ENCODE data around the gene SLC25A29.

The SLC25A29 gene

DNA sequence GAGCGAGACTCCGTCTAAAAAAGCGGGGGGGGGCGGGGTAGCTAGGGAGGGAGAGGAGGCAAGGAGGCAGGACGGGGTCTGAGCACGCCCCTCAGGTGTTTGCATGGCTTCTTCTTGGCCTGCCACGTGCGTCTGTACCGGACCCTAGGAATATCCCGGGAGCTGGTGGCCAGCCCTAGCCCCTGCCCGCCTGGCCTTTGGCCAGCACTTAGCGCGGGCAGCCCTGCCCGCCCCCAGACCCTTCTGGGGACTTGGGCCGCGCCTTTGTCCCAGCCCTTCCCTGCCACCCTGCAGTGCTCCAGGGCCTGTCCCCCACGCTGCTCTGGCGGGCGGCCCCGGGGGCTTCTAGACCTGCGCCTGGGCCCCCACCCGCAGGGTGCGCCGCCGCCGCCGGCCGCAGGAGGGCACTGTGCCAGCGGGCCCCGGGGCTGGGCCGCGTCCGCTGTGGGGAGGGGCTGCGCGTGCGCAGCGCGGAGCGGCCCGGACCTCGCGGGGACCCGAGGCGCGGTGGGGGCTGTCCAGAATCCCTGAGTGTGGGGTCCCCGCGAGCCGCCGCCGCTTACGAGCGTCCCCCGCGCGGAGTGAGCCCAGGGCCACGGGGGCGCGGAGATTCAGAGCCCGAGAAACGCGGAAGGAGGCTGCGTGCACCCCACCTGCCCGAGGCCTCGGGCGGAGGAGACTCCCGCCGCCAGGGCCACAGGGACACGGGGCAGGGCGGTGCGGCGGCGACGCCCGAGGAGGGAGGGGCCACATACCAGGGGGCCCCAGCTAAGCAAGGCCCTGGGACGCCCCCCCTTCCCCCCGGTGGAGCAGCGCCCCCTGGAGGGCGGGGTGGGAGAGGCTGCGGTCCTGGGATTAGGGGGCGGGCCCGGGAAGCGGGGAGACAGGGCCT is 21.0 kb downstream of the SLC25A29 start:
- no peak for TF ChIP-seq GATA3 (IDR thresholded peaks at IDR 0.05; ENCODE audit: low read depth, low read length)
- TF ChIP-seq GATA2 (IDR thresholded peaks at IDR 0.05; ENCODE audit: low read depth, low read length): no peak

DNA sequence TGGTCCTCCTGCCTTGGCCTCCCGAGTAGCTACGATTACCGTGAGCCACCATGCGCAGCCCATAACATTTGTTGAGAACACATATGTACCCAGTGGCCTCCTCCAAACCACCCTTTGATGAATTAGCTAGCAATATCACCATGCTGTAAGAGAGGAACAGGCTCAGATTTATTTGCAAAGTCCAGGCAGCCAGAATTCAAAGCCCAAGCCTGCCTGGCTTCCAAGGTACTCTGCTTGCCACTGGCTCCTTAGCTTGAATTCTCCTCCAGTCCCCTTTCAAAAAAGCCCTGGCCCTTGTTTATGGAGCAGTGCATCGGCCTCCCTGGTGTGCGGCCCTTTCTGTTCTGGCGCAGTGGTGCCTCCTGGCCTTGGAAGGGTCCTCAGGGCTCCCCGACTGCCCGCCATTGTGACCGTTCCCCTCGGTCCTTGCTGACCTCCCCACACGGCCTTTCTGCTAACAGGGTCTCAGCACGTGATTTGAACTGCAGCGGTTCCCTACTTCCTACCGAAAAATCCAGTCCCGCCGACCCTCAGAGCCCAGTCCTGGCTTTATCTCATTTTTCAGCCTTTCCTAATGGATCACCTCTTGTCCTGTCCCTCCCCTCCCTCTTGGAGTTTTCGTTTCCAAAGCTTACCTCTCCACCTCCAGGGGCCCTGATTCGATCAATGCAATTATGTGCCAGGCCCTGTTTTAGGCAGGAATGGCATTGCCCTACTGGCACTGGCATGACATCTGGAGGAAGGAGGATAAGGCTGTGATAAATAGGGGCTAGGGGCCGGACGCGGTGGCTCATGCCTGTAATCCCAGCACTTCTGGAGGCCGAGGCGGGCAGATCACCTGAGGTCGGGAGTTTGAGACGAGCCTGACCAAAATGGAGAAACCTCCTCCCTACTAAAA is 22.0 kb downstream of the SLC25A29 start:
- TF ChIP-seq GATA3 (IDR thresholded peaks at IDR 0.05; ENCODE audit: low read depth, low read length) (no peak), GATA2 (IDR thresholded peaks at IDR 0.05; ENCODE audit: low read depth, low read length) (peak; percentile 24; the same call in 1 of the 2 replicates)

DNA sequence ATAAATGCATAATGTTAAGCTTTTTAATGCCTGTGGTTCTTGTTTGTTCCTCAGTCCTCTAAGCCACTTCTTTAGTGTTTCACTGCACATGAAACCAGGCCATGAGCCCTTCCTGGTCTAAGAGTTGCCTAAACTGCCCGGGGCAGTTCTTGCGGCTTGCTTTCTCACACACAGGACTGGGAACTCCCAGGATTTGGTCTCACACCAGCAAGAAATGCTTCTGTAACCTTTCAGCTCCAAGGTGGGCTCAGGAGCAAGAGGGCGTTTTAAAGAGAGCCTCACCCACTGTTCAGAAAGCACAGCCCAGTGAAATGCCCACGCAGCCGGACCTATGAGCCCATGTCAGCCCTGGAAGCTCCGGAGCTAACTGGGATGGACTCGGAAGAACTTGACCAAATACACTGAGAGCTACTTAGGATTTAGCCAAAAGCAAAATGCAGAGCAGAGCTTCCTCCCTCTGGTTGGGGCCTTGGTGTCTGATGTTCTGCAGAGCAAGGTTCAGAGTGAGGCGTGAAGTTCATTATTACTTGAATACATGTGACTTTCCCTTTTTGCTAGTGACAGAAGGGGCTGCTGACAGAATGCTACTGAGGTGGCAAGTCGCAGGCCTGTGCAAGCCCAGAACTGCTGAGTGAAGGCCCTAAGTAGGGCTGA is 23.4 kb downstream of the SLC25A29 start:
- no peak for TF ChIP-seq GATA3 (IDR thresholded peaks at IDR 0.05; ENCODE audit: low read depth, low read length)
- no peak for TF ChIP-seq GATA2 (IDR thresholded peaks at IDR 0.05; ENCODE audit: low read depth, low read length)

DNA sequence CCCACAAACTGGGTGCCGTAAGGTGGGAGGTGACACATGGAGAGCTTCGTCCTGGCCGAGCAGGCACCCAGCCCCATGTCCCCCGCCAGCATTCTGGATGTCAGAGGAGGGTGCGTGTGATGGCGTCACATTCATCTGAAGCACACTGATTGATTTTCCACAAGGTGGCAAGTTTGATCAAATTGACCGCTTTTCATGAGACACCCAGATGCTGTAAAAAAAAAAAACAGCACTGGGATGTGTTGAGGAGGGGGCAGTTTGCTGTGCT is 24.2 kb downstream of the SLC25A29 start:
- TF ChIP-seq GATA3 (IDR thresholded peaks at IDR 0.05; ENCODE audit: low read depth, low read length): no peak
- no peak for TF ChIP-seq GATA2 (IDR thresholded peaks at IDR 0.05; ENCODE audit: low read depth, low read length)

DNA sequence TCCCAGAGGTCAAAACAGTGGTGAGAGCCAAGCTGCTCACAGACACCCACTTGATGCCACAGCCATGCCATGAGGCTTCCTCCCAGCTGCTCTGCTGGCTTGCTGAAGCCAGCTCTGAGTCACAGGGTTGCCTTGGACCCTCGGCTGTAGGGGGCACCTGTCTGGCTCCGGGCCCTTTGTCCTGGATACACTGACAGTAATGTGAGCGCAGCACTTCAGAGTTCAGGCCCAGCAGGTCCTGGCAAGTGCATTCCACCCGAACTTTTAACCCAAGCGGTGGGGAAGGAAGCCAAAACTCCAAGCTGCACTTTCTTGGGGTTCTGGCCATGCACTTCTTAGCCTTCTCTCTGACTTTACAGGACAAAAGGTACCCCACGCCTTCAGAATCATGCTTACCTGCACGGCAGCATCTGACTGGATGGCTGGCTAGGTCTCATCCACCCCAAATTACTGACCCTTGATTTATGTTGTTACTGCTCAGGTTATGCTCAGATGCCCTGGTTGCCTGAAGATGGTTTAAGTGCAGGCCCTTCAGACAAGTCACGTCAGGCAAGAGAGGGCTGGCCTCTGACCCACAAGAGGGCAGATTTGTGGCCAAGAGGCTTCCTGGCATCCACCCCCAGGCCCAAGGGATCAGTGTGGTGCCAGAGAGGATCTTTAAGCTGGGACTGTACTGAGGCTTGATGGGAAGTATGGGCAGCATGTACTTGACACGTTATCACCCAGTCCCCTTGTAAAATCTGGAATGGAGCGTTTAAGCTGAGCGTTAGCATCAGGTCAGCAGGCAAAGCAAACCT is 24.8 kb downstream of the SLC25A29 start:
- TF ChIP-seq GATA3 (IDR thresholded peaks at IDR 0.05; ENCODE audit: low read depth, low read length) (no peak), GATA2 (IDR thresholded peaks at IDR 0.05; ENCODE audit: low read depth, low read length) (no peak)

DNA sequence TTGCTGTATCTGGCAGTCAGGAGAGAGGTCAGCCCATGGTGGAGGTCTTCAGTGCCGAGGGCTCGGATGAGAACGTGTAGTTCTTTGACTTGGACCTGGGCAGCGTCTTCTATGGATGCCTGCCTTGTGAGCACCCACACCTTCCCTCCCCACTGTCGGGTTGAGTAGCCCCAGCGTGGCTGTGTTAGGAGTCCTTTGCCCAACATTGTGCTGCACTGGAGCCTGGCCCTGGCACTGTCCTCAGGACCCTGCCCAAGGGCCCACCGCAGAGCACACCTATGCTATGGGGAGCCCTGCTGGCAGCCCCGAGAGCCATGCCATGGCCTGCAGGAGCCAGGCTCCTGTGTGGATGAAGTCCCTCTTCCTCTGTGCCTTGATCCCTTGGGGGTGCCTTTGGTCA is 26.7 kb downstream of the SLC25A29 start:
- no peak for TF ChIP-seq GATA2 (IDR thresholded peaks at IDR 0.05; ENCODE audit: low read depth, low read length)
- TF ChIP-seq GATA3 (IDR thresholded peaks at IDR 0.05; ENCODE audit: low read depth, low read length): no peak

DNA sequence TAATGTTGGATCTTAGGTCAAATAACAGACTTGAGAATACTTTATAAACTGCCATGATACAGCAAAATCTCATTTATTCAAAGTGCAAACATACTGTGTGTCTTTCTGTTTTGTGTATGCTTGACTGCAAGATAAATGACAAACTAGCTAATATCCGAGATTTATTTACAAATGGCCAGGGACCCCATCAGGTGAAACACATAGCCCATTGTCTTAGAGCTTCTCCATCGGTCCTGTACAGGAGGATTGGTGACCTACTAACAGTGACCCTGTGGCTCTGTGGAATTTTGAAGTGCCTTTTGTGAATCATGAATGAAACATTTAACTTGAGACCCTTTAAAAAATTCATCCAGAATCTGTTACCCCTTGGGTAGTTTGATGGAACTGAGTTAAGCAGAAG is 27.1 kb downstream of the SLC25A29 start:
- TF ChIP-seq GATA2 (IDR thresholded peaks at IDR 0.05; ENCODE audit: low read depth, low read length): no peak
- TF ChIP-seq GATA3 (IDR thresholded peaks at IDR 0.05; ENCODE audit: low read depth, low read length): no peak

DNA sequence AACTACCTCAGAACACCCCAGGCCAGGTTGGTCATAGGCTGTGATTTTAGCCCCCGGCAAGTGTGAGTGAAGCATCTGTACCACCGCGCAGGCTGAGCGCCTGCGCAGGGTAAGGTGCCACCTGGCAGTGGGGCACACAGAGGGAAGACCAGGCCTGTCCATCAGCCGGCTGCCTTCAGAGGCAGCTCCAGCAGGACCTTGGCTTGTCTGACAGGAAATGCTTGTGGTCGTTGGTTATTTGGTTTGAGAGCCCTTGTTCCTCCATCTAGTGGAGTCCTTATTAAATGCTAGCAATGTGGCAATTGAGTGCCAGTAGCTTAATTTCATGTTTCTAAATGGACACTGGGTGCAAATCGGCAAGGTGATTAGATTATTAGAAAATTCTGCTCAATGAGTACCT is 27.5 kb downstream of the SLC25A29 start:
- TF ChIP-seq GATA2 (IDR thresholded peaks at IDR 0.05; ENCODE audit: low read depth, low read length) (no peak), GATA3 (IDR thresholded peaks at IDR 0.05; ENCODE audit: low read depth, low read length) (no peak)

DNA sequence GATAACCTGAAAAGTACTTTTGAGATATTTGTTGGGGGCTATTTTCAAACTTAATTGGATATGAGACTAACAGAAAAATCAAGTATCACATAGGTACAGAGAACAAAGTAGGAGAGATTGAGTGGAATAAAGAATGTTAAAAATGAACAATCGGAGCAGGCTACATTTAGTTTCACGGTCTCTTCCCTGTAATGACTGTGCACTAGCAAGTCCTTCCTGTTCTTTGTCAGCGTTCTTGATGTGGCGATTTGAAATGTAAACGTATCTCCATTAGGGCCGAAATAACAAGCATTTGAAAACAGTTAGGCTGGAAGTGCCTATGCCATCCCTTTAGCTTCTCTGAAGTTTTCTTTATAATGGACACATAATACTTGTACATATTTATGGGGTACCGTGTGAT is 31.0 kb downstream of the SLC25A29 start:
- no peak for TF ChIP-seq GATA3 (IDR thresholded peaks at IDR 0.05; ENCODE audit: low read depth, low read length)
- TF ChIP-seq GATA2 (IDR thresholded peaks at IDR 0.05; ENCODE audit: low read depth, low read length): no peak

DNA sequence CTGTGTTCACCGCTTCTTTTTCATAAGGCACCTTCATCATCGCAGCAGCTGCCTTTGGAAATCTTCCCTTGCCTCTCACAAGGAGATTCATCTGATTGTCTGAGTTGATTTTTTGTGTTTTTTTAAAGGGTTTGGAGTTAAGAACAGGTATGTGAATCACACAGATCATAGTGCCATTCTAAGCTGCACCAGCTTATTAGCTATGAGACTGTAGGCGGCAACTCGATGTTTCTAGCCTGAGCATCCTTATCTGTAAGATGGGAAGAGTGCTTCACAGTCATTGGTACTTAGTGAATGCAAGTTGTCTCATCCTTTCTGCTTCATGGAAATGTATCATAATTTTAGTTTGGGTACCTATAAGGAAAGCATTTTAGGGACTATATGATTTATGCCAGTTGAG is 32.0 kb downstream of the SLC25A29 start:
- TF ChIP-seq GATA3 (IDR thresholded peaks at IDR 0.05; ENCODE audit: low read depth, low read length) (no peak), GATA2 (IDR thresholded peaks at IDR 0.05; ENCODE audit: low read depth, low read length) (no peak)

DNA sequence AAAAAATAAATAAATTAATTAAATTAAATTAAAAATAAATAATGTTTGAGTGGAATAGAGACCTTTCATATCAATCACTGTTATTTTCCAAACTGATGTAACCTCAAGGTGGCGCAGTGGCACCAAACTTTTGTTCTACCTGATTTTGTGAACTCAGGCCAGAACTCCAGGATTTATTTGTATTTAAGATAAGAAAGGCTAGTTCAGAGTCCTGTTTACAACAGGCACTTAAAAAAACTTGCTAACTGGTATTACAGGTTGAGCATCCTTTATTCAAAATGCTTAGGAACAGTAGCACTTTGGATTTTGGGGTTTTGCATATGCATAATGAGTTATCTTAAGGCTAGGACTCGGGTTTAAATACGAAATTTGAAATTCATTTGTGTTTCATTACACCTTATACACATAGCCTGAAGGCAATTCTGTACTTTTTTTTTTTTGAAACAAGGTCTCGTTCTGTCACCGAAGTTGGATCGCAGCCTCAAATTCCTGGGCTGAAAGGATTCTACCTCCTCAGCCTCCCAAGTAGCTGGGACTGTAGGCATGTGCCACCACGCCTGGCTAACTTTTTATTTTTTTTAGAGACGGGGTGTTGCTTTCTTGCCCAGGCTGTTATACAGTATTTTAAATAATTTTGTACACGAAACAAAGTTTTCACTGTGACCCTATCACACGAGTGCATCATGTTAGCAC is 34.9 kb downstream of the SLC25A29 start:
- TF ChIP-seq GATA2 (IDR thresholded peaks at IDR 0.05; ENCODE audit: low read depth, low read length) (no peak), GATA3 (IDR thresholded peaks at IDR 0.05; ENCODE audit: low read depth, low read length) (no peak)

DNA sequence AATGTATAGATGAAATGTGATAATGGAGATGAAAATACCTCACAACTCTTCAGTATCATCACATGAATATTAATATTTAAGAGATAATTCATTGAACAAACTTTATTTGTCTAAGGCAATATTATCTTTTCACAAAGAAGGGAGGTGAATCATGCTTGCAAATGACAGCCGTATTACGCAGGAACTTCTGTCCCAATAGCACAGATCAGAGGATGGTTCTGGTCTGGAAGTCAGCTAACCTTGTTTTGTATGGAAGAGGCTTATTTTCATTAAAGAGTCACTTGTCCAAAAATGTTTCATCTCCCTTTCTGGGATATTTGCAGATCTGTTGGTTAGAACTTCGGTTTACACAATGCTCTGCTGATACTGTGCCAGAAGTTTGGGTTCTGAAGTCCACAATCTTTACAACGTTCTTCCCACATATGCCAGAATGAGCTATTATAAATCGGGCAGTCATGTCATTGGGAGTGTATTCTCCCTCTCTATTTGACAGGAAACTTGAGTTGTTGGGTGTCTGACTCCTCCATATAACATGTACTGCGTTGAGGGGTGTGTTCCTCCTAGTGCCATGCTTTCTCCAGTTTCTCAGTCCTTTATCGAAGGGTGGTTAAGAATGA is 37.5 kb downstream of the SLC25A29 start:
- TF ChIP-seq GATA3 (IDR thresholded peaks at IDR 0.05; ENCODE audit: low read depth, low read length) (no peak), GATA2 (IDR thresholded peaks at IDR 0.05; ENCODE audit: low read depth, low read length) (no peak)

DNA sequence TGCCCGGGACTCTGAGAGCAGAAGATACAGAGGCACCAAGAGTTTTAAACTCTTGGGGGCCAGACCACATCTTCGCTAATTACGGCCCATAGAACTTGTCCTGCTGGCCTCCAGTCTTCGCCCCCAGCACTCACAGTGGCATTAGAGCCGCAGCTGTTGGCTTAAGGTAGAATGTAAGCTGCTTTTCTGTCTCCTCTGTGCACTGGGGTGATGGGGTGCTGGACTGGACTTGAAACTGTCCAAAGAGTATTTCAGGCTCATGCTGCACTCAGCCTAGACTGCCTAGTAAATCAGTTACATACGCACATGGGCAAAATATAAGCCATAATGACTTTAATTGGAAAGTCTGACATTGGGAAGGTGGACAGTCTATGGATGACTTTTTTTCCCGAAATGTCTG is 38.3 kb downstream of the SLC25A29 start:
- TF ChIP-seq GATA3 (IDR thresholded peaks at IDR 0.05; ENCODE audit: low read depth, low read length) (no peak), GATA2 (IDR thresholded peaks at IDR 0.05; ENCODE audit: low read depth, low read length) (no peak)
